IMR-90 (cell line): ENCODE results near the gene TMCC1. TPM values are rescaled to one million over a fixed set of nuclear protein-coding genes. Genes with fewer than 3 reads are reported as not detected.

ENCODE experiments used
- ATAC-seq: fragments of 200-7000 bp; cut with Tn5 transposase; 2 replicates; pipeline ENCODE4 v1.9.1; 2020; ENCODE audit warnings: low read depth, mild to moderate bottlenecking, moderate library complexity
- BruUV-seq: library from RNA; stranded (reverse); fragments of 400-500 nt; replicated peaks from 2 replicates; lab custom pipeline; 2021; lab: Mats Ljungman, UMichigan
- CTCF ChIA-PET: fragments of 300-600 bp; formaldehyde crosslinking; extraction: SDS; loops from one replicate; lab custom pipeline; 2021; ENCODE audit warnings: antibody characterized with exemption; lab: Yijun Ruan, JAX
- POLR2A ChIA-PET: fragments of 300-600 bp; sonication (Branson Sonifier 250); formaldehyde crosslinking; loops from one replicate; lab custom pipeline; 2022; ENCODE audit warnings: antibody characterized with exemption; ENCODE audit not compliant: unreplicated experiment; lab: Charles Lee
- DNase-seq: peaks from one replicate; pipeline ENCODE4 v3.0.0; 2013
- H2AFZ ChIP-seq: replicated peaks from 2 replicates; pipeline ENCODE3; 2013; ENCODE audit warnings: low read length, mild to moderate bottlenecking; ENCODE audit not compliant: poor library complexity
- H2AK5ac ChIP-seq: 2 replicates; pipeline ENCODE4 v1.6.1; 2013; ENCODE audit warnings: low read depth, low read length, inconsistent platforms
- H2AK9ac ChIP-seq: replicated peaks from 2 replicates; pipeline ENCODE3; 2013; ENCODE audit warnings: mild to moderate bottlenecking, low read depth, low read length, moderate library complexity; ENCODE audit not compliant: poor library complexity
- H2BK120ac ChIP-seq: 2 replicates; pipeline ENCODE4 v1.6.1; 2013; ENCODE audit warnings: low read depth, low read length, inconsistent platforms
- H2BK15ac ChIP-seq: 3 replicates; pipeline ENCODE4 v1.6.1; 2013; ENCODE audit warnings: low read depth, low read length, inconsistent platforms
- H2BK20ac ChIP-seq: 2 replicates; pipeline ENCODE4 v1.6.1; 2013; ENCODE audit warnings: low read depth, mild to moderate bottlenecking, inconsistent platforms, low read length, moderate library complexity
- H2BK5ac ChIP-seq: 2 replicates; pipeline ENCODE4 v1.6.1; 2013; ENCODE audit warnings: mild to moderate bottlenecking, low read depth, low read length, inconsistent platforms; ENCODE audit not compliant: poor library complexity, severe bottlenecking
- H3K14ac ChIP-seq: replicated peaks from 2 replicates; pipeline ENCODE4 v1.6.1; 2013; ENCODE audit warnings: low read depth, low read length, inconsistent platforms
- H3K18ac ChIP-seq: 2 replicates; pipeline ENCODE4 v1.6.1; 2013; ENCODE audit warnings: low read depth, low read length, control low read depth
- H3K23ac ChIP-seq: 2 replicates; pipeline ENCODE4 v1.6.1; 2013; ENCODE audit warnings: low read depth, low read length, inconsistent platforms
- H3K27ac ChIP-seq: 2 replicates; pipeline ENCODE4 v1.5.1; 2013; ENCODE audit warnings: mild to moderate bottlenecking, control low read depth, low read length; ENCODE audit not compliant: insufficient read depth
- H3K27me3 ChIP-seq: 2 replicates; pipeline ENCODE4 v1.6.1; 2013; ENCODE audit warnings: low read length; ENCODE audit not compliant: control insufficient read depth, insufficient read depth
- H3K36me3 ChIP-seq: 2 replicates; pipeline ENCODE4 v1.6.1; 2013; ENCODE audit warnings: low read length, mixed read lengths; ENCODE audit not compliant: control insufficient read depth, insufficient read depth
- H3K4ac ChIP-seq: 2 replicates; pipeline ENCODE4 v1.6.1; 2013; ENCODE audit warnings: low read depth, low read length, inconsistent platforms
- H3K4me1 ChIP-seq: 2 replicates; pipeline ENCODE4 v1.6.1; 2013; ENCODE audit warnings: low read length, mixed read lengths; ENCODE audit not compliant: control insufficient read depth, insufficient read depth
- H3K4me2 ChIP-seq: 2 replicates; pipeline ENCODE4 v1.6.1; 2013; ENCODE audit warnings: low read depth, mild to moderate bottlenecking, control low read depth, low read length, moderate library complexity
- H3K4me3 ChIP-seq: 2 replicates; pipeline ENCODE4 v1.5.1; 2013; ENCODE audit warnings: low read depth, mild to moderate bottlenecking, control low read depth, low read length, moderate library complexity; ENCODE audit not compliant: insufficient read depth
- H3K56ac ChIP-seq: 2 replicates; pipeline ENCODE4 v1.6.1; 2013; ENCODE audit warnings: low read length, inconsistent platforms; ENCODE audit not compliant: insufficient read depth; ENCODE audit errors: extremely low read depth
- H3K79me1 ChIP-seq, 2 experiments: 2 replicates each; pipeline ENCODE4 v1.6.1; 2013; ENCODE audit warnings: low read length in 2 of 2, inconsistent platforms in 1 of 2, low read depth in 1 of 2
- H3K9ac ChIP-seq: 2 replicates; pipeline ENCODE4 v1.6.1; 2013; ENCODE audit warnings: low read depth, low read length, control low read depth
- H3K9me1 ChIP-seq: 2 replicates; pipeline ENCODE4 v1.6.1; 2013; ENCODE audit warnings: low read length, inconsistent platforms; ENCODE audit not compliant: insufficient read depth
- H3K9me3 ChIP-seq: 2 replicates; pipeline ENCODE4 v1.6.1; 2013; ENCODE audit warnings: low read length; ENCODE audit not compliant: control insufficient read depth, insufficient read depth
- H4K20me1 ChIP-seq: 2 replicates; pipeline ENCODE4 v1.6.1; 2013; ENCODE audit warnings: low read length, inconsistent platforms; ENCODE audit not compliant: insufficient read depth
- H4K5ac ChIP-seq: 2 replicates; pipeline ENCODE4 v1.6.1; 2013; ENCODE audit warnings: mild to moderate bottlenecking, low read depth, low read length, control low read depth
- H4K8ac ChIP-seq, 2 experiments: 2 replicates each; pipeline ENCODE4 v1.6.1; 2013; ENCODE audit warnings: low read depth in 2 of 2, low read length in 2 of 2, control low read depth in 1 of 2, inconsistent platforms in 1 of 2
- H4K91ac ChIP-seq: 2 replicates; pipeline ENCODE4 v1.6.1; 2013; ENCODE audit warnings: low read depth, low read length, inconsistent platforms; ENCODE audit not compliant: insufficient read depth
- BHLHE40 ChIP-seq: fragments of 150-350 bp; IDR thresholded peaks from 2 replicates; pipeline ENCODE4 v1.6.1; 2016; ENCODE audit warnings: mild to moderate bottlenecking, low read depth, low read length
- CHD1 ChIP-seq: IDR thresholded peaks from 2 replicates; pipeline ENCODE4 v1.6.1; 2012; ENCODE audit warnings: low read depth, low read length, improper control_type of control experiment
- FOS ChIP-seq: fragments of 150-350 bp; IDR thresholded peaks from 2 replicates; pipeline ENCODE4 v1.6.1; 2016; ENCODE audit warnings: low read depth, low read length
- MAFK ChIP-seq: IDR thresholded peaks from 2 replicates; pipeline ENCODE4 v1.6.1; 2012; ENCODE audit warnings: low read depth, low read length, improper control_type of control experiment
- MXI1 ChIP-seq: IDR thresholded peaks from 2 replicates; pipeline ENCODE4 v1.6.1; 2012; ENCODE audit warnings: low read depth, mild to moderate bottlenecking, low read length, moderate library complexity, borderline replicate concordance
- NFE2L2 ChIP-seq: fragments of 150-350 bp; IDR thresholded peaks from 2 replicates; pipeline ENCODE4 v1.6.1; 2016; ENCODE audit warnings: low read depth, mild to moderate bottlenecking, low read length
- POLR2A ChIP-seq: IDR thresholded peaks from 2 replicates; pipeline ENCODE4 v1.6.1; 2012; ENCODE audit warnings: mild to moderate bottlenecking, low read depth, low read length
- RCOR1 ChIP-seq: IDR thresholded peaks from 2 replicates; pipeline ENCODE4 v1.6.1; 2012; ENCODE audit warnings: mild to moderate bottlenecking, low read length, improper control_type of control experiment; ENCODE audit not compliant: insufficient replicate concordance
- RFX5 ChIP-seq: IDR thresholded peaks from 2 replicates; pipeline ENCODE4 v1.8.0; 2012; ENCODE audit warnings: low read depth, mild to moderate bottlenecking, low read length, moderate library complexity
- SMC3 ChIP-seq: fragments of 150-350 bp; IDR thresholded peaks from 2 replicates; pipeline ENCODE4 v1.6.1; 2016; ENCODE audit warnings: low read depth, mild to moderate bottlenecking, antibody characterized with exemption, low read length, moderate library complexity
- WGBS, 2 experiments: methylation state at CpG; one replicate each; pipeline versions ENCODE4 v1.1.5 to v1.1.7; 2013; ENCODE audit warnings: missing lambda C conversion rate in 2 of 2; ENCODE audit not compliant: insufficient read length in 1 of 2; ENCODE audit errors: extremely low coverage in 2 of 2; 5-methylcytosine and 5-hydroxymethylcytosine counted together
- dilution Hi-C: fragments of 300-500 bp; cut with HindIII; formaldehyde crosslinking; loops from one replicate; pipeline ENCODE4 v1.14.3; 2018; ENCODE audit warnings: low sequenced_read_pairs; ENCODE audit not compliant: unreplicated experiment
- in situ Hi-C: fragments of 300-500 bp; cut with MboI; formaldehyde crosslinking; loops from 3 replicates; pipeline ENCODE4 v1.14.3; 2019; ENCODE audit warnings: low sequenced_read_pairs, inconsistent platforms, mixed read lengths
- intact Hi-C: fragments of 100-400 bp; cut with micrococcal nuclease; formaldehyde crosslinking; loops from 2 replicates; pipeline ENCODE4 v1.10.0; 2022
- polyA plus RNA-seq, 3 experiments: library from polyadenylated mRNA; depleted of rRNA; stranded (reverse); fragments of >200 nt; gene quantifications; 2 replicates each; pipeline ENCODE4 v1.2.3, GENCODE V29; 2012; ENCODE audit warnings: low replicate concordance in 1 of 3
- total RNA-seq: library from RNA; depleted of rRNA; stranded (reverse); fragments of >200 nt; gene quantifications from 2 replicates; pipeline ENCODE4 v1.2.3, GENCODE V29; 2012
- TF ChIP-seq, protein P1 (sequence below): fragments of 150-350 bp; IDR thresholded peaks from 2 replicates; pipeline ENCODE4 v1.6.1; 2016; ENCODE audit warnings: low read depth, mild to moderate bottlenecking, low read length, moderate library complexity, borderline replicate concordance
- TF ChIP-seq, protein P2 (sequence below): fragments of 150-350 bp; IDR thresholded peaks from 2 replicates; pipeline ENCODE4 v1.6.1; 2017; ENCODE audit warnings: mild to moderate bottlenecking, antibody characterized with exemption, low read length, low read depth

Gene TMCC1
- total and polyA plus RNA-seq, 2 of the 4 experiments (the other 2 are of a cell fraction) = 5.0 to 7.3 TPM

DNA sequence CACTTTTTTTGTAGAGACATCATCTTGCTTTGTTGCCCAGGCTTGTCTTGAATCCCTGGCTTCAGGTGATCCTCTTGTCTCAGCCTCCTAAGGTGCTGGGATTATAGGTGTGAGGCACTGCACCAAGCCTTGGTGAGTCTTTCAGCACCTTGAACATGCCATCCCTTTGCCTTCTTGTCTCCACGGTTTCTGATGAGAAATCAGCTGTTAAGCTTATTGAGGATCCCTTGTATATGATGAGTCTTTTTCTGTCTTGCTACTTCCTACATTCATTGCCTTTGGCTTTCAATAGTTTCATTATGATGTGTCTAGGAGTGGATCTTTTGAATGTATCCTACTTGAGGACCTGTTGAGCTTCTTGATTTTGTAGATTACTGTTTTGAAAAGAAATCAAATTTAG, 35.9 kb upstream of the TMCC1 start:
- ChIA-PET CTCF (interaction anchor here (0.9 kb wide), 1 partner anchor 13 kb away, joined by 4 read pairs; no protein-coding TSS in a partner anchor), POLR2A (no interaction called here)

More for the DNA sequence above, 35.9 kb upstream of the TMCC1 start:
- no peak overlapping the region for H3K23ac ChIP-seq
- H3K14ac ChIP-seq = no peak overlapping the region
- no CpG with 5 or more reads among the region's 1 CpG for WGBS, 2 experiments
- no peak overlapping the region for H3K27ac ChIP-seq
- no peak overlapping the region for H2AK9ac ChIP-seq
- H3K56ac ChIP-seq = no peak overlapping the region
- H2AK5ac ChIP-seq = no peak overlapping the region
- no peak overlapping the region for H2BK15ac ChIP-seq
- no peaks in the 10 kb centered on the region for H3K36me3 ChIP-seq
- no peak overlapping the region for H2BK5ac ChIP-seq
- H4K5ac ChIP-seq = no peak overlapping the region
- peaks cover 36% of the 10 kb centered on the region for H3K27me3 ChIP-seq
- H3K4me1 ChIP-seq = 0 out of 2 replicates have a peak, but pooled peaks cover 1% of the 10 kb centered on the region
- TF ChIP-seq RFX5 (no peak), MXI1 (no peak), FOS (no peak), MAFK (no peak), NFE2L2 (no peak), SMC3 (no peak), RCOR1 (no peak), BHLHE40 (no peak), CHD1 (no peak), POLR2A (no peak)
- TF ChIP-seq, protein P1, sequence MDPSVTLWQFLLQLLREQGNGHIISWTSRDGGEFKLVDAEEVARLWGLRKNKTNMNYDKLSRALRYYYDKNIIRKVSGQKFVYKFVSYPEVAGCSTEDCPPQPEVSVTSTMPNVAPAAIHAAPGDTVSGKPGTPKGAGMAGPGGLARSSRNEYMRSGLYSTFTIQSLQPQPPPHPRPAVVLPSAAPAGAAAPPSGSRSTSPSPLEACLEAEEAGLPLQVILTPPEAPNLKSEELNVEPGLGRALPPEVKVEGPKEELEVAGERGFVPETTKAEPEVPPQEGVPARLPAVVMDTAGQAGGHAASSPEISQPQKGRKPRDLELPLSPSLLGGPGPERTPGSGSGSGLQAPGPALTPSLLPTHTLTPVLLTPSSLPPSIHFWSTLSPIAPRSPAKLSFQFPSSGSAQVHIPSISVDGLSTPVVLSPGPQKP = no peak
- TF ChIP-seq, protein P2, sequence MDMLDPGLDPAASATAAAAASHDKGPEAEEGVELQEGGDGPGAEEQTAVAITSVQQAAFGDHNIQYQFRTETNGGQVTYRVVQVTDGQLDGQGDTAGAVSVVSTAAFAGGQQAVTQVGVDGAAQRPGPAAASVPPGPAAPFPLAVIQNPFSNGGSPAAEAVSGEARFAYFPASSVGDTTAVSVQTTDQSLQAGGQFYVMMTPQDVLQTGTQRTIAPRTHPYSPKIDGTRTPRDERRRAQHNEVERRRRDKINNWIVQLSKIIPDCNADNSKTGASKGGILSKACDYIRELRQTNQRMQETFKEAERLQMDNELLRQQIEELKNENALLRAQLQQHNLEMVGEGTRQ = no peak
- H2BK20ac ChIP-seq = no peak overlapping the region
- H2AFZ ChIP-seq = no peak overlapping the region
- H3K9ac ChIP-seq = no peak overlapping the region
- dilution Hi-C loops = no loop called here
- no peaks in the 10 kb centered on the region for H3K9me1 ChIP-seq
- ATAC-seq (no peak), DNase-seq (no peak)
- no peak overlapping the region for H4K8ac ChIP-seq
- H3K79me1 ChIP-seq = no peaks in the 10 kb centered on the region
- no peak overlapping the region for H3K4ac ChIP-seq
- no peaks in the 10 kb centered on the region for H4K20me1 ChIP-seq
- in situ Hi-C loops = loop anchor here (5.0 kb wide), 1 partner anchor 437 kb away; no protein-coding TSS in a partner anchor
- no peak overlapping the region for H3K4me3 ChIP-seq
- no TSS peak for BruUV-seq
- H3K18ac ChIP-seq = no peak overlapping the region
- no peak overlapping the region for H3K4me2 ChIP-seq
- intact Hi-C loops = no loop called here
- no peak overlapping the region for H4K91ac ChIP-seq
- no peak overlapping the region for H2BK120ac ChIP-seq
- H3K9me3 ChIP-seq = peaks cover 21% of the 10 kb centered on the region
